HG03039 (cell line): ENCODE results near the gene UBE2U.
"Not testable (repeated sequence)": the region's sequence is repeated elsewhere in the genome, so short reads cannot be mapped to it uniquely, and the experiment has no call there.

Experiments used
- ATAC-seq: cut with Tn5 transposase; IDR thresholded peaks from one replicate; pipeline ENCODE4 v1.9.1; 2021; ENCODE audit warnings: mild to moderate bottlenecking, moderate library complexity; ENCODE audit not compliant: unreplicated experiment

UBE2U gene

DNA sequence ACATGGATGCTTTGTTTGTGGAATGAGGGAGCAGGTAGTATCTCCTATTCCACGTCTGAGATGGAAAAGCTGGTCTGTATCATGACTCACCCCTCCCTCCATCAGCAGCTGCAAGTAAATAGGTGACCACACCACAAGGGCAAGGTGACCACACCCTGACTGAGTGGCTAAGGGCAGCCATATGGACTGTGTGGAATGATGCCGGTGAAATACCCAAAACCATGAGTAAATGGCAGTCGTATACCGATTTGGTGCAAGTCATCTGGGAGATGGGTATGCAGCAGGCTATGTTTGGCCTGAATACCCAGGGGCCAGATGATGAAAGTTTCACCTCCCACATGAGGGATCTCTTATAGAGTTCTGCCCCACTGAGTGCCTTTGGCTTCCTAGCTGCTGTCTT is 15.8 kb upstream of the UBE2U start:
- ATAC-seq: no peak

DNA sequence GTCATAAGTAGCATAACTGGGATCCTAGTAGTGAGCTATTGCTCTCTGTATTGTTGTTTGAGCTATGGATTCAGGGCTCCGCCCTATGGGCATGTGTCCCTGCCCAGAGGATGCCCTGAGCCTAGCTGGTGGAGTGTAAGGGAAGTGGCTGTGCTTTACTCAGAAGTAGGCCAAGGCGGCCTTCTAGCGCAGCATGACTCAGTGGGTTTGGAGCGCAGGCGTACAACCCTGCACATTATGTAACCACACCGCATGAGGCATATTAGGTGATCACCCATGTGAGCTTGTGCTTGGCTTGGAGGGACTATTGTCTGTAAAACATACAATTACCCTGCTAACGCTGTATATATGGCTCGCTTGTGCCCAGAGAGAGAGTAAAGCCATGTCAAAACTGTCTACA is 11.1 kb upstream of the UBE2U start:
- ATAC-seq: no peak

GRCh38 chr1:64194168-64195080 is 9.0 kb upstream of the UBE2U start:
- ATAC-seq: no peak

- no peak for ATAC-seq
Measured at GRCh38 chr1:64195081-64195395, 8.4 kb upstream of the UBE2U start.

GRCh38 chr1:64196074-64196870 is 7.2 kb upstream of the UBE2U start:
- ATAC-seq: no peak

DNA sequence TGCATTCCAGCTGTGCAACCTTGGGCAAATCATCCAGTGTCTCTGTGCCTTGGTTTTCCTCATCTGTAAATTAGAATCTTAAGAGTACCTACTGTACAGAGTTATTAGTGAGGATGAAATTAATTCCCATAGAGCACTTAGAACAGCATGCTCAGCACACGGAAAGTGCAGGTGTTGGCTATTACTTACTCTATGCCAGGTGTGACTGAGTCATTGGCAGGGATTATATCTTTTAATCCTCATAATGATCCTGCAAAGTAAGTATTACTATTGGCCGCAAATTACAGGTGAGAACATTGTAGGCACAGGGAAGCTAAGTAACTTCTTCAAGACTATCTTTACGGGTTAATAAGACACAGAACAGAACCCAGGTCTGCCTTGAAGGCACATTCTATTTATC is 6.3 kb upstream of the UBE2U start:
- no peak for ATAC-seq

DNA sequence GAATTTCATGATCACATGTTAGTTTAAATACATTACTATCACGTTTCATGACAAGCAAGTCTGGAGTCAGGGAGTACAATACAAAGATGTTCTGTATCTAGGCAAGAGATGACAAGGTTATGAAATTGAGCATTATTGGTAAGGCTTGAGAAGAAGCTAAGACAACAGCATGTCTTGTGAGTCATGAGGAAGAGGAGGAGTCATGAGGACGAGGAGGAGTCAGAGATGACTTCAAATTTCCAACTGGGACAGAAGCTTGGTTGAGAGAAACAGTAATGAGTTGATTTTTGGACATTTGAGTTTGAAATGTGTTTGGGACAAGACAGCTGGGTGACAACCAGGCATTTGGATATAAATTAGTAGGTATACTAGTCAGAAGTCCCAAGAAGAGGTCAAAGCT is 4.3 kb upstream of the UBE2U start:
- ATAC-seq: no peak

- ATAC-seq: no peak
Measured at GRCh38 chr1:64200064-64200463, 3.4 kb upstream of the UBE2U start.

DNA sequence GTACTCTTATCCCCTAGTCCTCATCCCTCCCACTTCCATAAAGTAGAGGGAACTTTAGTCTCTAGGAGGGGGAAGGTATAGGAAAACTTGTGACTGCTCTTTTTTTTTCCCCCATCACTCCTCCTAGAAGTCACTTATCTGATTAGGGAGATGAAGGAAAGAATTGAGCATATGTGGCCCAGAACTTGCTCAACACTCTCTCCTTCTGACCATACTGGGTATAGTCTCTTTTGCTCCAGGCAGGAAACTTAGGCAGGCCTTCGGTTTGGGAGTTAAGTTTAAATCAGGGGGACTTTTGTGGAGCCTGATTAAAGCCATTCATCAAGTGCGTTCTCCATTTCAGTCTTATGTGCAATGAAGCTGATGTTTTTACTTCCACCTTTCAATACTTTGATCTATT is 5.8 kb downstream of the UBE2U start:
- no peak for ATAC-seq

DNA sequence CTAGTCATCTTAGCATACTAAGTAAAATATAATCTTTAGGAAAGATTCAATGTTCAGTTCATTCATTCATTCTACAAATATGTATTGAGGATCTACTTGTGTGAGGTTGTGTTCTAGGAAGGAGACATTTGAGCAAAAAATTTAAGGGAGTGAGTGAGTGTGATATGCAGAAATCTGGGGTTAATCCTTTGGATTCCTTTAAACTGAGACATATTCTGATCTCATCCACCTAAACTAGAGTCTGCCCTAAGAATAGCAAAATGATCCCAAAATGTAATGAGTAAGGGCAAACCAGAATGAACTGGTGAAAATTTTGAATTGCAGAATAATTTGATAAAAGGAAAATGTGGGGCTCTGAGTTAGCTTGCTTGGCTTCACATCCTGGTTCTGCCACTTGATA is 8.6 kb downstream of the UBE2U start:
- no peak for ATAC-seq

- no peak for ATAC-seq
Measured at GRCh38 chr1:64215576-64215975, 12.2 kb downstream of the UBE2U start.

- no peak for ATAC-seq
Measured at GRCh38 chr1:64220241-64220640, 16.8 kb downstream of the UBE2U start.

- ATAC-seq: no peak
Measured at GRCh38 chr1:64223329-64224151, 20.1 kb downstream of the UBE2U start.

DNA sequence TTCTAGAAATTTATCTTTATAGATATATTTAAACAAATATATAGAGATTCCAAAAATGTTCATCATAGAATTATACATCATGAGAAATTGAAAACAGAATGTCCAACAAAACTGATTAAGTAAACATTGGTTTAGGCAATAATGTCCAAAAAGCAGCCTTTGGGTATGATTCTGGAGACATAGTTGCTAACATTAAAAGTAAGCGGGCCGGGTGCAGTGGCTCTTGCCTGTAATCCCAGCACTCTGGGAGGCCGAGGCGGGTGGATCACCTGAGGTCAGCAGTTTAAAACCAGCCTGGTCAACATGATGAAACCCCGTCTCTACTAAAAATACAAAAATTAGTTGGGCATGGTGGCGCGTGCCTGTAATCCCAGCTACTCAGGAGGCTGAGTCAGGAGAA is 20.8 kb downstream of the UBE2U start:
- not testable (repeated sequence) for ATAC-seq

DNA sequence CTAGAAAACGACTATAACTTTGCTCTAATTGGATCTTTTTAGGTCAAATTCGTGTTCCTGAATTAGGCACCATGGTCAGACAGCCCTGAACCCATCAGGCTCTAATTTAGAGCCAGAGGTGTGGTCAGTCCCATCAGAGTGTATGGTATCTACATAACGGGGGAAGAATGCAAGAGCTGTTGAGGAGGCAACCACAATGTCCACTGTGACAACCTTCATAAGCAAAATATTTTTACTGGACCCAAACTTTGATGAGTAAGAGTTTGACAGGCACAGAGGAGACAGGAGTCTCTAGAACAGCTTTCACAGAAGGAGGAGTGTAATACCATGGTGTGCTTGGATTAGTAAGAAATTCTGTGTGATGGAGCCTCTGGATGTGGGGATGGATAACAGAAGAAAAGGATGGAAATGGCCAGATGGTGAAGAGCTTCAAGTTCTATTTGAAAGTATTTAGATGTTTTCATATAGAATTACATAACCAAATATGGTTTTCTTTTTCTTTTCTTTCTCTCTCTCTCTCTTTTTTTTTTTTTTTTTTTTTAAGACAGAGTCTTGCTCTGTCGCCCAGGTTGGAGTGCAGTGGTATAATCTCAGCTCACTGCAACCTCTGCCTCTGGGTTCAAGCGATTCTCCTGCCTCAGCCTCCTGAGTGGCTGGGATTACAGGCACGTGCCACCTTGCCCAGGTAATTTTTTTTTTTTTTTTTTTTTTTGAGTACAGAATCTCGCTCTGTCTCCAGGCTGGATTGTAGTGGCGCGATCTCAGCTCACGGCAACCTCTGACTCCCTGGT is 24.9 kb downstream of the UBE2U start:
- no peak for ATAC-seq

- no peak for ATAC-seq
Measured at GRCh38 chr1:64229307-64229706, 25.9 kb downstream of the UBE2U start.

- no peak for ATAC-seq
Measured at GRCh38 chr1:64231153-64231552, 27.7 kb downstream of the UBE2U start.

DNA sequence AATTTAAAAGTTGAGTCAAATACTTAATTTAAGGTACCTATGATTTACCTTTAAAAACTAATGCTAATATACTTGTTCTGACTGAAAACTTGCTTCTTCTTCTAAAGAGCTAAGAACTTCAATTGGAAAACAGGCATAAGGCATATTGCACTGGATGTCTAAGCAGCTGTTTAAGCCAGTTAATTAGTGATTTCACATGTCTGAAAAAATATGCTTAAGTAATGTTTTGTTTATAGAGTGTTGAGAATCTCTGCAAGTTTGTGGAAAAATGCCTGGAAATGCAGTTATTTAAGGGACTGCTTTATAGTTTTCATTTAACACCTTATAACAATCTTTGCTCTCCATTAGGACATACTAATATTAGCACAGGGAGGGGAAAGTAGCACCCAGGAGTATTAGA is 28.2 kb downstream of the UBE2U start:
- no peak for ATAC-seq

DNA sequence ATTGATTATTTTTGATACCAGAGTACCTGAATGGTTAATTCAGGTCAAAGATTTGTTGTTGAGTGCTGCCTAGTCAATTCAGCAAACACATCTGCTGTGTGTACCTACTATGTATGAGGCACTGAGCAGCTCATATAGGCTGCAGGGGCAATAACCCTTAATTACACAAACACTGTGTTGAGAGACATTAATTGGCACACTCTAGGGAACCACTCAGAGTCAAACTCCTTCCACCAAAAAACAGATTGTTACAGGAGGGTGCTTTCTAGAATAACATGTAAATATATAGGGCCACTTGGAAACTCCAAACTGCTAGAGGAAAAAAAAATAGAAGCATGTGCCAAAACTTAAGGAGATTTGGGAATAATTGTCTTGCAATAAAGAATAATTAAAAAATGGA is 31.3 kb downstream of the UBE2U start:
- no peak for ATAC-seq

GRCh38 chr1:64235181-64235580 is 31.8 kb downstream of the UBE2U start:
- no peak for ATAC-seq

DNA sequence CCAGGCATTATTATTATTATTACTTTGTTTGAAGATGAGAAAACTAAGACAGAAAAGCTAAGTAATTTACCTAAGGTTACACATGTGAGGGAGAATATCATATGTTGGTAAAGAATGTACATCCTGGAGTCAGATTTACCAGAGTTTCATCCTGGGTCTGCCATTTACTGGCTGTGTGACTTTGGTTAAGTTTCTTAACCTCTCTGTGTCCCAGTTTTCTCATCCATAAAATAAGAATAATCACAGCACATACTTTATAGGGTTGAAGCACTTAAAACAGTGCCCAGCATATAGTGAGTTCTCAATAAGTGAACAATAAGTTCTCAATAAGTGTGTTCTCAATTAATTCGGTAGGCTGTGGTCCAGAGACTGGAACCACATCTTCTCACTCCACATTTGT is 32.5 kb downstream of the UBE2U start:
- ATAC-seq: no peak
